HTERT RPE-1 (cell line): Measurements from ENCODE around the gene RPP25.

Experiments
- in situ Hi-C: fragments of 300-500 bp; cut with MboI; formaldehyde crosslinking; loops from 4 replicates; pipeline ENCODE4 v1.14.3; 2020; ENCODE audit warnings: low sequenced_read_pairs

RPP25 gene, protein sequence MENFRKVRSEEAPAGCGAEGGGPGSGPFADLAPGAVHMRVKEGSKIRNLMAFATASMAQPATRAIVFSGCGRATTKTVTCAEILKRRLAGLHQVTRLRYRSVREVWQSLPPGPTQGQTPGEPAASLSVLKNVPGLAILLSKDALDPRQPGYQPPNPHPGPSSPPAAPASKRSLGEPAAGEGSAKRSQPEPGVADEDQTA

DNA sequence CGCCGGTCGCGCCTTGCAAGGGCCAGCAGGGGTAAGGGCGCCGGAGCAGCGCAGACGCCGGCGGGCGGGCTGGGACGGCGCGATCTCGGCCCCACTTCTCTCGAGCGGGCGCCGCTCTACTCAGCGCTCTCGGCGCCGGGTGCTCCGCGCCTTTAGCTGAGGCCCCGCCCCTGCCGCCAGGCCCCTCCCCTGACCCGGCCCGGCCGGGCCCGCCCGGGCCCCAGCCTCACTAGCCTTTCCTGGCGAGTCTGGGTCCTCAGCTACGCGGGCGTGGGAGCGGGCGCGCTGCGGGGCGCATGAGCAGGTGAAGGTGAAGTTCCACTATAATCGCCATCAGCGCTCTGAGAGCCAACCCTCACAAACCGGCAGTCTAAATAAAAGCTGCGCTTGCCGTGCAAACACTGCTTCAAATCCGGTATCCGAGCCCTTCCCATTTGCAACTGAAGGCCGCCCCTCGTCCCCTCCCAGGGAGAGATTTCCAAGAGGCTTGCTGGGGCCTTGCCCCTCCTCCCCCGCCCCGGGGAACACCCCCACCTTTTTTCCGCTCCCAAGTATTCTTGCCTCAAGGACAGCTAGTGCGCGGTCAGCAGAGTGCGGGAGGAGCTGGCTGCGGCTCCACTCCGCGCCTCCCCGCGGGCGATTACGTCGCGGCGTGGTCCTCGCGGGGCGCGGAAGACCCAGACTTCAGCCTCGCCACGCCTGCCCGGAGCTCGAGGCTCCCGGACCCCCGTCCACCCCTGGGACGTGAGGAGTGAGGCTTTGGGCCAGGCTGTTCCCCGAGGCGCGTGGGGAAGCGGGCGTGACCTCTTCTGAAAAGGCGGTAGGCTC, at the start of gene RPP25:
TSS of gene RPP25 (minus strand) at position 125 of the 828 bp plus-strand sequence. CDS start 189 bp downstream, outside the sequence.
- in situ Hi-C loops, result no loop called here

DNA sequence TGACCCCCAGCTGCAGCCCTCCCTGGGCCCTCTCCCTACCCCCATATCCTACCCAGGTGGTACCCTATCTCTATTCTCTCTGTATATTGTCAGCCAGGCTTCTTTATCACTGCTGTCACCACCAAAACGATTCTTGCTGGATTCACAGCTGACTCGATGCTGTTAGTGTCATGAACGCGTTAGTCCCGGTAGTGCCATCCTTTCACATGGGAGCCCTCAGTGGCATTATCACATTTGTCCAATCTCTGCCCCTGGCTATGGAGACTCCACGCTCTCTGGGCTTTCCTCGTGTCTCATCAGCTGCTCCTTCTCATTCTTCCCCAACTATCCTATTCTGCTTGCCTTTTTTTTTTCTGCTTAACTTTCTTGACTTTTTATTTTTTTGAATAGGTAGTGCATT, 45.8 kb upstream of the RPP25 start:
- in situ Hi-C loops, result no loop called here

DNA sequence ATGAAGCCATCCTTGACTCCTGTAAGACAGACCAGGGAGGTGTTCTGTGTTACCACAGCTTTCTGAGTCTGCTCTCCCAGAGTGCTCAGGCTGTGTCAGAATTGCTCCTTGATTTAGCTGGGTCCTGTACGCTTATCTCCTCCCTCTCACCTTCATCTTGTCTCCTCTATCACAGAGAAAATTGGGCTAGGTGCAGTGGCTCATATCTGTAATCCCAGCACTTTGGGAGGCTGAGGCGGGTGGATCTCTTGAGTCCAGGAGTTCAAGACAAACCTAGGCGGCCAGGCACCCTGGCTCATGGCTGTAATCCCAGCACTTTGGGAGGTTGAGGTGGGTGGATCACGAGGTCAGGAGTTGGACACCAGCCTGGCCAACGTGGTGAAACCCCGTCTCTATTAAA, 44.7 kb upstream of the RPP25 start:
- in situ Hi-C loops, result no loop called here

DNA sequence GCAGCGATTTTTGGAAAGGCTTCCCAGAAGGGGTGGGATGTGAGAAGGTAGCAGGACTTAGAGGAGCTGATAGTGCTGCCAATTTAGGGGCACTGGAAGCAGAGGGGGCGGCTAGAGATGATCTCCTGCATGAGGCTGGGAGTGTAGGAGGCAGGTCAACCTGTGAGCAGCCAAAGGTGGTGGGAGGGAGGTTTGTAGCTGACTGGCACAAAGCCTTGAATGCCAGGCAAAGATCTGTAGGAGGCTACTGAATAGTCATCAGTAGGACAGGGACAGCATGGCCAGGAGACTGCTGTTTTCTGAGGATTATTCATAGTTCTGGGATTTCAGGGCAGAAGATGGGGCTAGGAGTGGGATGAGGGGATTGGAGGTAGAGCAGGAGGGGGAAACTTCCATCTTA, 41.0 kb upstream of the RPP25 start:
- in situ Hi-C loops, result no loop called here

DNA sequence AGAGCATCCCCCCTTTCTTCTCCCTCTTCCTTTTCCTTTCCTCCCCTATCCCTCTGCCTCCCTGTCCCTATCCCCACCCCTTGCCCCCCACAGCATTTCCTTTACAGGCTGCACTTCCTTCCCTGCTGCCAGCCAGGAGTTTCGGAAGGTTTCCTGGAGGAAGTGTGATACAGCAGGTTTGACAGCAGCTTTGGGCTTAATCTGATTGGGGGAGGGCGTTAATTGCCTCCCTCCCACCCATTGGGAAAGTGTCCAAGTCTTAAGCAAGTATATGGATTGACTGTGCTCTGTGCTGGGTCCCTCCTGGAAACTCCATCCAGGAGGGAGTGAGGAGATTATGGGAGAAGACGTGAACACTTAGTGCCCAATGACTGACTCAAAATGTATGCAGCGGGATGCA, 40.6 kb upstream of the RPP25 start:
- in situ Hi-C loops, result no loop called here

DNA sequence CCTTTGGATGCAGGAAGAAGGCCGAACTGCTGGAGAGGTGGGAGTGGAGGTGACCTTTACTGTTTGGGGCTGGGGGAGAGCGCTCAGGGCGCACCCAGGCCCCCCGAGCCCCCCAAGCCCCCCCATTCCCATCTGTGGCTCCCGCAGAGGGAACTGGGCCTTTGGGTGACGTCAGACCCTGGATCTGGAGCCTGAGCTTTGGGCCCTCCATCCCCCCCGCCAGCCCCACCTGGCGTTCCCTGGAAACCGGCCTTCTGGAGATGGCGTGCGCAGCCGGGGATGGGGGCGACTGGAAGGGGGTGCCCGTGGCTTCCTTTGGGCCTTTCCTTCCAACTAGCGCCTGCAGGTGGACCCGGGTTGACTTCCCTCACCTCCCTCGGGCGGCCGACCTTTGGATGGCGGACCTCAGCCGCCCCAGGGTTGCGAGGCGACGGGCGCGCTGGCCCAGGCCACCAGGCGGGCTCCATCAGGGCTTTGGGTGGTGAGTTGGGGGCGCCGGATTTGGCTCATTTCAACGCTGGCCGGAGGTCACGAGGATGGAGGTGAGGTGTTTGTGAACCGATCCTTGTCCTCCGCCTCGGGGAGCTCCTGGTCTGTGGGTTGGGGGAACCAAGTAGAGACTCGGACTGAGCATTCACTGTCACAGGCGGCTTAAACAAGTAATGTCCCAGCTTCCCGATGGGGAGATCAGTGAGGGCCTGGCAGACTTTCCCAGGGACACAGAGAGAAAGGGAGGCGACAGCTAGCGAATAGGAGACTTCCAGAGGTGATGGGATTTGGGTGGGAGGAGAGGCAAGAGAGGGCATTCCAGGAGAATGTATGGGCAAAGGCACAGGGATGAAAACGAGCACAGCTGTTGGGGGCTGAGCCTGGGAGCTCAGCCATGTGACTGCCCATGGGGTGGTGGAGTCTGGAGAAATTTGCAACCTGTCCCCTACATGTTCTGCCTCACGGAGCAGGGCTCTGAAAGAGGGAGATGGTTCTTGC, 39.5 kb upstream of the RPP25 start:
- in situ Hi-C loops, result no loop called here

DNA sequence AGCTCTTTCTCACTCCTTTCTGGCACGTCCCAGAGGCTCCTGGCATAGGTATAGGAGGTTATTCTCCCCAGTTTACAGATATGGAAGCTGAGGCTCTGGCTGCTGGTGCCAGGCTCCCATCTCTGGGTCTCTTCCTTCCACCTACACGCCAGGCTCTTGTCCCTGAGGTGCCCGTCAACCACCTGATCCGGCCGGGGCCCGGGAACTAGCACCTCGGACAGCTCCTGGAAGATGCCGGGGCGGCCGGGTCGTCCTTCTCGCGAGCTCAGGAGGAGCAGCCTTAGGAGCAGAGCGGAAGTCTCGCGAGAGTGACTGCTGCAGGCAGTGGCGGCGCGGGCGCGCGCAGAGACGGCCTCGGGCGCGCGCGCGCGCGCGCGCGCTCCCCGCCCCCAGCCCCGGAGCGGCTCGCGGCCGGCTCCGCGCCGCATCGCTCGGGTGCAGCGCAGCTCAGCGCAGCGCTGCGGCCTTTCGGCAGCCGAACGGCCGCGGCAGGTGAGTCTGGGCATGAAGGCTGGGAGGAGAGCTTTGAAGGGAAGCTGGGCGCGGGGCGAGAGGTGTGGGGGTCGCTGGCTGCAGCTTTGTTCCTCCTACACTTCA, 38.7 kb upstream of the RPP25 start, which contains the start of gene SCAMP5:
TSS of gene SCAMP5 (plus strand) at position 382 of the 597 bp plus-strand sequence. CDS start 16,277 bp downstream, outside the sequence.
- in situ Hi-C loops, result no loop called here

DNA sequence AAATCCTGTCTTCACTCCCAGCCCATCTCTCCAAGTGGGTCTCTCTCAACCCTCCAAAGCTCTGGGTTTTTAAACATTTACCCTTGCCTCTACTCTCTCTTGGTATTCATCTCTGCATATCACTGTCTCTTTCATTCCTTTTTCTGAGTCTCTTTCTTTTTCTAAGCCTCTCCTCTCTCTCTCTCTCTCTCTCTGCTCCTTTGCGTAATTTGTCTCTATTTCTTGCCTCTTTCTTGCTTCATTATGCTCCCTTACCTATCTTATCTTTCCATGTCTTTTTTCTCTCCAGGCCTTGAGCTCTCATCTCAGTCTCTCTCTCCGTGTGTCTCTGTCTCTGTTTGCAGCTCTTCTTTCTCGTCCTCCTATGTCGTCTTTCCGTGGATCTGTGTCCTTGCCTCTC, 38.1 kb upstream of the RPP25 start:
- in situ Hi-C loops, result no loop called here

DNA sequence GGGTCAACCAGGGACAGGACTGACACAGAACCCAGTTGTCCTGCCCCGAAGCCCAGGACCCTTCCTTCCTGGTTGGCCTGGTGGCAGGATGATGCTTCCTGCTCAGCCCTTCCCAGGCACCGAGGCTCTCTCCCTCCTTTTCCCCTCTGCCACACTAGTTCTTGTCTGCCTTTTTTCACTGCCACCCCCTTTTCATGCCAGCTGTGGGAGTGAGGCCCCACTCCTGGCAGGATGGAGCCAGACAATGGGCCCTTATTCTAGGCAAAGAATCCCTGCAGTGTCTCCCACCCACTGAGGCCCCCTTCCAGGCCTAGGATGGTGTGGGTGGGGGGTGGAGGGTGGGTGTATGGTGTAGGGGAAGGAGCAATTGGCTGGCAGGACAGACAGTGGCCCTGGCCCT, 37.7 kb upstream of the RPP25 start:
- in situ Hi-C loops, result no loop called here

DNA sequence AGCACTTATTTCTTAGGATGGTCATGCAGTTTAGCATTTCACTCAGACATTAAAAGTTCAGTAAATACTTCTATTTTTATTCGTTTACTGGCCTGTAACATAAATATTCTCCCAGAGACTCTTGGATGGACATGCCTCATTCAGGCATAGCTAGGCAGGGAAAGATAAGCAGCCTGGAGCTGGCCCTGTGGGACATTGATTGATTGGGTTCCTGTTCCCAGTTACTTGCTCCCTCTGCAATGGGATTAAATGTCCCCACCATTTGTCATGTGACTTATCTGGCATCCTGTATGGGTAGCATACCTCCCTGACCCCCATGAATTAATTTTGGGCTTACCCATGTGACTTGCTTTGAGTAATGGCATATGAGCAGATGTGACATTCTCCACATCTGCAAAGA, 36.0 kb upstream of the RPP25 start:
- in situ Hi-C loops, result no loop called here

DNA sequence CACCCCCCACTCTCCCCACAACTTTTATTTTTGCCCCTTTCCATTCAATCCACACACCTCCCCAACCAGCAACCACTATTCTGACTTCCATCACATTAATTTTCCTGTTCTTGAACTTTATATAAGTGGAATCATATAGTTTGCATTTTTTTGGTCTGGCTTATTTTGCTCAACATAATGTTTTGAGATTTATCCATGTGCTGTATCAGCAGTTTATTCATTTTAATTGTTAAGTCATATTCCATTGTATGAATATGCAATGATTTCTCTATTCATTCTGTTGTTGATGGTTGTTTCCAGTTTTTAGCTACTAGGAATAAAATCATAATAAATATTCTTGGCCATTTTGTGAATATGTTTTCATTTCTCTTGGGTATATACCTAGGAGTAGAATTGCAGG, 33.0 kb upstream of the RPP25 start:
- in situ Hi-C loops, result no loop called here

DNA sequence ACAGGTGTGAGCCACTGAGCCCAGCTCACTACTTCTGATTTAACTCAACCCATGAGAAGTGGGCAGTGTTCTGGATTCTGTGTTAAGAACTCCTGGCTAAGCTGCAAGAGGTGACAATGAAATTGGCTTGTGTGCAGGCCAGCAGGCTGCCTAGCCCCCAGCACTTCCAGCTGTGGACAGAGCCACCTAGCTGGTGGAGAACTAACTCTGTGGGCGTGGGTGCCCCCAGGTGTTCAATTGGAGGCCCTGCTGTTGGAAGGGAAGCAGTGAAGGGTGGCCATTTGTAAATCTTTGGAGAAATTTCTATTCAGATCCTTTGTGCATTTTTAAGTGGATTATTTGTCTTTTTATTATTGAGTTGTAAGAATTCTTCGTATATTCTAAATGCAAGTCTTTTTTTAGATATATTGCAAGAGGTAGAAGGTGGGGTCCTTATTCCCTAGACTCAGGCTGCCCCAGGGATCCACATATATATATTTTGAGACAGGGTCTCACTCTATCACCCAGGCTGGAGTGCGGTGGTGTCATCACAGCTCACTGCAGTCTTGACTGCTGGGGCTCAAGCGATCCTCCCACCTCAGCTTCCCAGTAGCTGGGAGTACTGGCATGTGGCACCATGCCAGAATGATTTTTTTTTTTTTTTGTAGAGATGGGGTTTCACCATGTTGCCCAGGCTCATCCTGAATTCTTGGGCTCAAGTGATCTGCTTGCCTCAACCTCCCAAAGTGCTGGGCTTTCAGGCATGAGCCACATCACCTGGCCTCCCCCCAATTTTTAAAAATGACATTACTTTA, 31.6 kb upstream of the RPP25 start:
- in situ Hi-C loops, result no loop called here

DNA sequence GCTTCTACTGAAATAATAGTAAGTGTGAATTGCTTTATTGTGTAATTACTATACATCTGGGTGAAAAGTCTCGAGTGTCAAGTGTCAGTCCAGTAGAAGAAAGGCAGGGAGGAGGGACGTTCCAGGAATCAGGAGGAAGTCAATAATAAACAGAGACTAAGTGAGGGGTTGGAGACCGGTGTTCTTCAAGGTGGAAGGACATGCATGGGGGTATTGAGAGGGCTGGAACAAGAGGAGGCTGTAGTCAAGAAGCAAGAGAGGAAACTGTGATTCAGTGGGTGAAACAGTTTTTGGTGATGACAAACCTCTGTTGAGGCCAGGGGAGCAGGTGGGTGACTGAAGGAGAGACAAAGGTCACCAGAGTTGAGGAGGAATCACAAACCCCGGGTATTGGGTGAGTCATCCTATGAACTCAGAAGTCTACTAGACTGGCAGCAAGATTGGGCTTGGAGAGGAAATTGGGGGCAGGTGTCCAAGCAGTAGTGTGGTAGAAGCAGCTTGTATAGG, 27.2 kb upstream of the RPP25 start:
- in situ Hi-C loops, result no loop called here

DNA sequence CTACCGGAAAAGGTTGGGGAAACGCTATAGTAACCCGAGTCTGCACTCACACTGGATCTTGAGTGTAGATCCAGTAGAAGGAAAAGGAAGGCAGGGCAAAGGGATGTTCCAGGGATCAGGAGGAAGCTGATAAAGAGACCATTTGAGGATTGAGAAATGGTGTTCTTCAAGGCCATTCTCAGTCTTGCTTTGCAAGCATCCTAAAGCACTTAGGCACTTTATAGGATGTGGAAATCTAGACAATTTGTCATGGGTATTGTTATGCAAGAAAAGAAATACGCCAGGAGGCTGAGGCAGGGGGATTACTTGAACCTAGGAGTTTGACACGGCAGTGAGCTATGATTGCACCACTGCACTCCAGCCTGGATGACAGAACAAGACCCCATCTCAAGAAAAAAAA, 25.6 kb upstream of the RPP25 start:
- in situ Hi-C loops, result no loop called here

DNA sequence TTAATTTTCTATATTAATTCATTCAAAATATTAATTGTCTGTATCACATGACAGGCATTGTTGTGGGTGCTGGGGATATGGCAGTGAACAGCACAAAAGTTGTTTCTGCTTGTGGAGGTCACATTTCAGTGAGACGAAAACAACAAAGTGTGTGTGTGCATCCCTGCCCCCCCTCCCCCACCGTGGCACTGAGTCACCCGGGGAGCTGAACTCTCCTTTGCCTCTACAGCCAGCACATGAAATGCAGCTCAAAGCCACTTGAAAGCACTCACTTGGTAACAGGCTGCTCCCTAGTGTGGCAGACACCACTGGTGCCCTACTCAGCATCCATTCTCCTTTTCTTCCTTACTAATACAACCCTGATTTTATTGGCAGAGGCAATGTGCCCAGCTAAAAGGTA, 21.9 kb upstream of the RPP25 start:
- in situ Hi-C loops, result no loop called here

DNA sequence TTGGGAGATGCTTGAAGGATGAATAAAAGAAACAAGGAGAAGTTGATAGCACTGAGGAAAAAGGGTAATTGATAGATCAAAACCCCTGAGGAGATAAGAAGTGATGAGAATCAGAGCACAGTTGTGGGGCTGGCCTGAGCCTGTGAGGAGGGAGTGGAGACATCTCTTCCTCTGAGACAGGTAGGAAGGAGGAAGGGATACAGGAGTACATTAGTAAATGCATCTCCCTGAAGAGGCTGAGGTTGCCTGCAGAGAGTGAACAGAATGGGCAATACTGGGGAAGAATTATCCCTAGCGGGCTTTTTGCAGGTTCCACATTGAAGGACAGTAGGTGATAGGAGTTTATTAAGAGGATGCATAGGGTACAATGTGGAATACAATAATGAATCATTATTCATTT, 21.5 kb upstream of the RPP25 start:
- in situ Hi-C loops, result no loop called here

DNA sequence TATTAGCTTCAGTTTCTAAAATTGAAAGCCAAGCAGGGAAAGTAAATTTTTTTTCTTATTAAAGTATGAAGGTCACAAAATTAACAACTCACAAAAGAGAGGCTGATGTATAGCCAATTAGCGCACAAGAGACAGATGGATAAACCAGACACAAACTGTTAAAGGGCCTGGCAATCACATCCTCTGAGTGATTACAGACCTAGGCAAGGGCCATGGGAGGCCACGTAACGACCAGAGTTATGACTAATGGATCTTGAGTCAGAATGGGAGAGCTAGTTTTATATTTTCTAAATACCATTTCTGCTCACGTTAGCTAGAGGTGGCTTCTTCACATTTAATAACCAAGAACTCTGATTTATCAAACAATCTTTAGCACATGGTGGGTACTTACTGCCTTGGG, 21.0 kb upstream of the RPP25 start:
- in situ Hi-C loops, result no loop called here

DNA sequence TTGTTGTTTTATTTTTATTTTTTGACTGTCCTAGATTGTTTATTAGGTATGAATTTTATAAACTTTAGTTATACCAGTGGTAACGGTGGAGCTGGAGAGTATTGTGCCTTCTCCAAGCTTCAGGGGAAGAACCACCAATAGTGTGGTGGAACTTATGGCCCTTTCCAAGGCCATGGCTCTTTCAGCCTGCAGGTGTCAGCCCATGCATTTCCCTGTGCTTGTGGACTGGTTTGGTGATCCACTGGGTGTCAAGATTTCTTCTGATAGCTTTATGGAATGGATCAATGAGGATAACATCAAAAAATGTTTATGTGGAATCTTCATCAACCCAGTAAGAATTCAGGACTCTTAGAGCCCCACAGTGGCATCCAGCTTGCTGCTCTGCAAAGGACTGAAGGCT, 19.6 kb upstream of the RPP25 start:
- in situ Hi-C loops, result no loop called here

DNA sequence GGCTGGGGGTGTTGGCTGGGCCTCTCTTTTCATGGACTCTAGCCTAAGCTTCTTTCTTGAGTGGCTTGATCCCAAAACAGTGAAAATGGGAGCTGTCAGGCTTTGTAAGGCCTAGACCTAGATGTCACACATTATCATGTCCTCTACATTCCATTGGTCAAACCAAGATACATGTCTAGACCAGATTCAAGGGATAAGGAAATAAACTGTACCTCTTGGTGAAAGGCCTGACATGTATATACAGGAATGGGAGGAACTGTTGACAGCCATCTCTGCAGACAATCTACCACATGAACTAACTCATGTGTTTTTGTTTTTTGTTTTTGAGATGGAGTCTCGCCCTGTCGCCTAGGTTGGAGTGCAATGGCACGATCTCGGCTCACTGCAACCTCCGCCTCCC, 11.1 kb upstream of the RPP25 start:
- in situ Hi-C loops, result no loop called here

DNA sequence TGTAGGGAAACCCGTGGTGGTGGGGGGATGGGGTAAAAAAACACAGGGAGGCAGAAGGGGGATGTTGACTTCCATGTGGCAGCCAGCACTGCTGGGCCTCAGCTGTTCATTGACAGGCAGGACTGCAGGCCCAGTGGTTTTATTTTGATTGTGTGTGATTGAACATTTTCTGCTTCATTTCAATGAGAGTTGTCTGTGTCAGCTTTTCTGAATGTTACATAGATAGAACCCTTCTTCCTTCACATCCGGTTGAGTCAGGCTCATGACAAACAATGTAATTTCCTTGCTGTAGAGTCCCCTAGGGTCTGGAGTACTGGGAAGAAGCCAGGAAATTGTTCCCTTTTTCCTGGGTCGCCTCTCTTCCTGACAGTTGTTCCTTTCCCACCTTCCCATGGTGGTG, 8.2 kb upstream of the RPP25 start:
- in situ Hi-C loops, result no loop called here
